GM21528 (cell line): ENCODE measurements around the gene OCEL1.

Source experiments
- ATAC-seq: cut with Tn5 transposase; IDR thresholded peaks from one replicate; pipeline ENCODE4 v1.9.1; 2021; ENCODE audit warnings: mild to moderate bottlenecking, moderate library complexity; ENCODE audit not compliant: unreplicated experiment, low FRiP score

The OCEL1 gene

GRCh38 chr19:17209126-17210036, 16.6 kb upstream of the OCEL1 start:
- no peak for ATAC-seq

- ATAC-seq: no peak
Observed at GRCh38 chr19:17210296-17210695, 15.7 kb upstream of the OCEL1 start.

GRCh38 chr19:17211547-17212446, 14.2 kb upstream of the OCEL1 start:
- ATAC-seq: no peak

- no peak for ATAC-seq
Observed at GRCh38 chr19:17213334-17213733, 12.7 kb upstream of the OCEL1 start.

GRCh38 chr19:17214508-17215126, 11.4 kb upstream of the OCEL1 start:
- ATAC-seq: no peak

GRCh38 chr19:17215127-17215971, 10.7 kb upstream of the OCEL1 start, which contains the start of gene USE1:
USE1 (plus strand) TSS chr19:17215357; CDS start chr19:17215406, 49 bp downstream.
- ATAC-seq: no peak

- no peak for ATAC-seq
Observed at GRCh38 chr19:17216058-17216670, 9.9 kb upstream of the OCEL1 start.

- no peak for ATAC-seq
Observed at GRCh38 chr19:17219286-17219685, 6.7 kb upstream of the OCEL1 start.

- ATAC-seq: no peak
Observed at GRCh38 chr19:17220207-17220758, 5.7 kb upstream of the OCEL1 start.

GRCh38 chr19:17225053-17225452, 973 bp upstream of the OCEL1 start:
- ATAC-seq: no peak

GRCh38 chr19:17227798-17228367, 1.9 kb downstream of the OCEL1 start:
- ATAC-seq: no peak

- ATAC-seq: no peak
Observed at GRCh38 chr19:17229890-17230289, 3.9 kb downstream of the OCEL1 start.

- ATAC-seq: no peak
Observed at GRCh38 chr19:17232258-17232657, 6.2 kb downstream of the OCEL1 start.

GRCh38 chr19:17234911-17235299, 8.9 kb downstream of the OCEL1 start:
- no peak for ATAC-seq

GRCh38 chr19:17235300-17235970, 9.4 kb downstream of the OCEL1 start:
- no peak for ATAC-seq

GRCh38 chr19:17235971-17236777, 10.1 kb downstream of the OCEL1 start:
- ATAC-seq: no peak

GRCh38 chr19:17236811-17237543, 11.0 kb downstream of the OCEL1 start:
- no peak for ATAC-seq
